SKM-1 (cell line): ENCODE measurements around the gene PRSS2.
"Not testable (repeated sequence)": the region's sequence is repeated elsewhere in the genome, so short reads cannot be mapped to it uniquely, and the experiment has no call there.

Source experiments
- DNase-seq: peaks from one replicate; lab custom pipeline; 2025; ENCODE audit not compliant: unreplicated experiment; lab: John Stamatoyannopoulos, UW

The PRSS2 gene

GRCh38 chr7:142770661-142771352, at the start of gene PRSS2:
Gene PRSS2, plus strand, starts transcription at chr7:142770970. Its CDS starts 13 bp downstream, at chr7:142770983.
- no peak for DNase-seq

- DNase-seq, result no peak
Observed at GRCh38 chr7:142720986-142721385, 49.8 kb upstream of the PRSS2 start.

GRCh38 chr7:142722248-142722794, 48.4 kb upstream of the PRSS2 start:
- DNase-seq, result no peak

GRCh38 chr7:142733271-142733670, 37.5 kb upstream of the PRSS2 start:
- DNase-seq, result no peak

GRCh38 chr7:142739923-142740492, 30.8 kb upstream of the PRSS2 start:
- no peak for DNase-seq

GRCh38 chr7:142740786-142741185, 30.0 kb upstream of the PRSS2 start:
- no peak for DNase-seq

GRCh38 chr7:142741932-142742331, 28.8 kb upstream of the PRSS2 start:
- not testable (repeated sequence) for DNase-seq

- no peak for DNase-seq
Observed at GRCh38 chr7:142745091-142745635, 25.6 kb upstream of the PRSS2 start.

- no peak for DNase-seq
Observed at GRCh38 chr7:142745745-142746144, 25.0 kb upstream of the PRSS2 start.

- DNase-seq, result peak; percentile 19
Observed at GRCh38 chr7:142746264-142746663, 24.5 kb upstream of the PRSS2 start.

- DNase-seq, result not testable (repeated sequence)
Observed at GRCh38 chr7:142748410-142748809, 22.4 kb upstream of the PRSS2 start.

GRCh38 chr7:142749218-142749993, 21.4 kb upstream of the PRSS2 start, which contains the start of gene PRSS1:
Gene PRSS1, plus strand, starts transcription at chr7:142749472. Its CDS starts 13 bp downstream, at chr7:142749485.
- DNase-seq, result no peak

- DNase-seq, result no peak
Observed at GRCh38 chr7:142750321-142750938, 20.3 kb upstream of the PRSS2 start.

GRCh38 chr7:142751526-142752175, 19.1 kb upstream of the PRSS2 start:
- DNase-seq, result not testable (repeated sequence)

GRCh38 chr7:142752376-142753225, 18.2 kb upstream of the PRSS2 start:
- DNase-seq, result no peak

GRCh38 chr7:142753366-142753765, 17.4 kb upstream of the PRSS2 start:
- DNase-seq, result no peak

GRCh38 chr7:142753925-142754491, 16.8 kb upstream of the PRSS2 start:
- not testable (repeated sequence) for DNase-seq

GRCh38 chr7:142754681-142755575, 15.8 kb upstream of the PRSS2 start:
- DNase-seq, result no peak
